Renal pelvis (tissue), 4 donors: ENCODE measurements around the gene GOLGA5. TPM values are rescaled to one million over a fixed set of nuclear protein-coding genes. Genes with fewer than 3 reads are reported as not detected.
"Not testable (repeated sequence)": the region's sequence is repeated elsewhere in the genome, so short reads cannot be mapped to it uniquely, and the experiment has no call there.

Experiments used
- DNase-seq: peaks from one replicate; pipeline ENCODE4 v3.0.0-alpha.2; 2013
- polyA plus RNA-seq, 3 donors: library from polyadenylated mRNA; unstranded; fragments of 120-200 nt; gene quantifications; one replicate each; pipeline ENCODE4 v1.2.1, GENCODE V29; 2013; ENCODE audit not compliant: insufficient read length in 3 of 3

The GOLGA5 gene
- polyA plus RNA-seq, 3 donors, result 35.2 to 40.6 (median 39.4) TPM

- no peak for DNase-seq
Measured at GRCh38 chr14:92819011-92819597, 25.0 kb downstream of the GOLGA5 start.

- not testable (repeated sequence) for DNase-seq
Measured at GRCh38 chr14:92819680-92820535, 25.8 kb downstream of the GOLGA5 start.

- not testable (repeated sequence) for DNase-seq
Measured at GRCh38 chr14:92820536-92820840, 26.4 kb downstream of the GOLGA5 start.

GRCh38 chr14:92830902-92831301 lies 36.8 kb downstream of the GOLGA5 start:
- DNase-seq, result no peak

- no peak for DNase-seq
Measured at GRCh38 chr14:92832137-92832700, 38.1 kb downstream of the GOLGA5 start.

GRCh38 chr14:92841930-92842329 lies 47.8 kb downstream of the GOLGA5 start:
- no peak for DNase-seq

GRCh38 chr14:92844204-92844603 lies 50.1 kb downstream of the GOLGA5 start:
- DNase-seq, result no peak

- DNase-seq, result no peak
Measured at GRCh38 chr14:92846162-92846897, 52.2 kb downstream of the GOLGA5 start.

- no peak for DNase-seq
Measured at GRCh38 chr14:92847278-92847677, 53.2 kb downstream of the GOLGA5 start.

- no peak for DNase-seq
Measured at GRCh38 chr14:92847749-92848148, 53.6 kb downstream of the GOLGA5 start.

- DNase-seq, result peak; percentile 22
Measured at GRCh38 chr14:92848887-92849286, 54.8 kb downstream of the GOLGA5 start.

- no peak for DNase-seq
Measured at GRCh38 chr14:92850492-92850891, 56.4 kb downstream of the GOLGA5 start.

GRCh38 chr14:92853136-92853535 lies 59.0 kb downstream of the GOLGA5 start:
- DNase-seq, result not testable (repeated sequence)

- no peak for DNase-seq
Measured at GRCh38 chr14:92860049-92860840, 66.1 kb downstream of the GOLGA5 start.

GRCh38 chr14:92861856-92862745 lies 68.0 kb downstream of the GOLGA5 start:
- DNase-seq, result no peak

GRCh38 chr14:92863286-92864080 lies 69.4 kb downstream of the GOLGA5 start:
- no peak for DNase-seq

GRCh38 chr14:92865674-92866073 lies 71.6 kb downstream of the GOLGA5 start:
- DNase-seq, result no peak

- DNase-seq, result no peak
Measured at GRCh38 chr14:92866181-92866752, 72.2 kb downstream of the GOLGA5 start.
